HS-27A (cell line): ENCODE results near the gene TWIST1.

Experiments
- DNase-seq: peaks from one replicate; pipeline ENCODE4 v3.0.0-alpha.2; 2012; ENCODE audit warnings: low read depth, missing footprints

The TWIST1 gene

GRCh38 chr7:19117091-19117869, at the start of gene TWIST1:
Gene TWIST1 (minus strand): TSS chr7:19117636. CDS start chr7:19117321, 315 bp downstream.
- no peak for DNase-seq

- no peak for DNase-seq
These were observed 44.2 kb upstream of the TWIST1 start for GRCh38 chr7:19161671-19162070.

GRCh38 chr7:19146699-19147098, 29.3 kb upstream of the TWIST1 start:
- no peak for DNase-seq

DNA sequence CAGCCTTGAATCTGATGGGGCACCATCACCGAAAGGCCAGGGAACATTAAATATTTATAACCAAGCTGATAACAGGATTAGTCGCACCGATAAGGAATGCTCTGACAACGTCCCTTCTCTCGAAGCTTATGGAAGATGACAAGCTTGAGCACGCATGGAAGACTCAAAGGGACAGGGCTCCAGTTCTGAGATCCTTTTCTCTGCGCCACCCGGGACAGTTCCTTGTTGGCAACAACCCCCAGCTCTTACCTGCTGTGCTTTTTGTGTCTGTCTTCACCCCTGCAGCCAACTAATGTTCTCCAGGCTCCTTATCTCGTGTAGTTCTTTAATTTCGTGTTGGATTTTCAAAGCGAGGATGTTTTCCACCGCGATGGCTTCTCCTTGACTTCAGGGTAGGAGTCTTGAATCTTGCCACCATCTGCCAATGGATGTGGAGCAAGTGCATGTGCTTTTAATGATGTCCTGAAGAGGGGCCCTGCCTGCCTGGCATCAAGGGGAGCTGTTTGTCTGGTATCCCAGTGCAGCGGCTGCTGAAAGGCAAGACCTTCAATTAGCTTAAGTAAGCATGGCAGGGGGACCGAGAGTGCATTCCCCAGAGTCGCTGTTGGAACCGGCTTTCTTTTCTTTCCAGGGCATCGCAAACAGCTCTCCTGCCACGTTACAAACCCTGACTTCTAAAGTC, 28.1 kb upstream of the TWIST1 start:
- no peak for DNase-seq

- no peak for DNase-seq
These were observed 27.4 kb upstream of the TWIST1 start, which contains the start of gene FERD3L for GRCh38 chr7:19144661-19145433. Gene FERD3L (minus strand): TSS chr7:19145421. CDS start chr7:19145362, 59 bp downstream.

- no peak for DNase-seq
These were observed 26.6 kb upstream of the TWIST1 start for GRCh38 chr7:19143881-19144574.

GRCh38 chr7:19139706-19140327, 22.4 kb upstream of the TWIST1 start:
- no peak for DNase-seq

- DNase-seq = no peak
These were observed 16.4 kb upstream of the TWIST1 start for GRCh38 chr7:19133886-19134285.

GRCh38 chr7:19133390-19133789, 16.0 kb upstream of the TWIST1 start:
- no peak for DNase-seq

- no peak for DNase-seq
These were observed 11.4 kb upstream of the TWIST1 start for GRCh38 chr7:19128856-19129255.

DNA sequence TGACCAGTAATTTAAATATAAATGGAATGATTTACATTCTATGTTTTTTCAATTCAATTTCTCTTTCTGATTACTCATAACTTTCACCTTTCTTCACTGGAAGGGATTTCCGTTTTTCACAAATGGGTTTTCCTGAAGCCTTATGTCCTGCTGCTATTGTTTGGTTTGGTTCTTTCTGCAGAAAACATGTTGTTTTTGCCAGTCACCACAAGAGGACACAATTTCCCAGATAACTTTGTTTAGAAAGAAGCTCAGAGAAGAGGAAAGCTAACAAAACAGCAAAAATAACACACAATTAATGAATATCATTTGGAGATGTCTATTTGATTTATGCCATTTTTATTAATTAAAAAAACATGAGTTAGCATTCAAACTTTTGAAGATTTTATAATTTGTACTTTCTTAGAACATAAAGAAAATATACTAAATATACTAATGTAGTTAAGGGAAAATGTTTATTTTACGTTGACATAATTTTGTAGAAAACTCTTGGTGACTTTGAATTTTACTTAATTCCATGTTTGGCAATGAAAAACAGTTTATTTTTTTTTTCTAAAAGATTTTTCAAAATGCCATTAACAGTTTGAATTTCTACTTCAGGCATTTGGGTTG, 4.6 kb upstream of the TWIST1 start:
- DNase-seq = no peak

DNA sequence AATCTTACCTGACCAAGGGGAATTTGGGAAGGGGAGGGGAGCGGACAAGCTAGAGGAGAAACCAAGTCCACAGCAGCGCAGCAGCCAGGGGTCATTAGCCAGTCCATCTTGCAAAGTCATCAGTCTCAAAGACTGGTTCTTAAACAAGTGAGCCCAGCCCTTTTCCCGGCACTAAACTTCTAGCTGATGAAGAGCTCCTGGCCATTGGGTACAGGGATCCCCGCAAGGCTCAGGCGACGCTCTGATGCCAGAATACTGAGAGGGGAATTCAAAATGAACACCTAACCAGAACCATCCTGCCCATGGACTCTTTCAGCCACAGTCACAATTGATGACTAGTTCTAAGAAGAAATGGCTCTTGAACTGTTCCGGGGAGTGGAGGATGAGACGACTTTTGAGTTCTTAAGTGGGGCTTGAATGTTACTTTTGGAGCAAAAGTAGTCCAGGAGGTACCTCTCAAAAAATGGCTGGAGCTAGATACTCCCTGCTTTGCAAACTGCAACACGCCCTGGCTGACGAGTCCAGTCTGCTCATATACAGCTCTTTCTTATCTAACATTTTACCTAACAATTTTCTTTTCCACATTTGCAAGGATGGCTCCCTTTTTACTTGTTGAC, 2.5 kb upstream of the TWIST1 start:
- DNase-seq = no peak

- DNase-seq = no peak
These were observed 1.9 kb upstream of the TWIST1 start for GRCh38 chr7:19119372-19119771.

DNA sequence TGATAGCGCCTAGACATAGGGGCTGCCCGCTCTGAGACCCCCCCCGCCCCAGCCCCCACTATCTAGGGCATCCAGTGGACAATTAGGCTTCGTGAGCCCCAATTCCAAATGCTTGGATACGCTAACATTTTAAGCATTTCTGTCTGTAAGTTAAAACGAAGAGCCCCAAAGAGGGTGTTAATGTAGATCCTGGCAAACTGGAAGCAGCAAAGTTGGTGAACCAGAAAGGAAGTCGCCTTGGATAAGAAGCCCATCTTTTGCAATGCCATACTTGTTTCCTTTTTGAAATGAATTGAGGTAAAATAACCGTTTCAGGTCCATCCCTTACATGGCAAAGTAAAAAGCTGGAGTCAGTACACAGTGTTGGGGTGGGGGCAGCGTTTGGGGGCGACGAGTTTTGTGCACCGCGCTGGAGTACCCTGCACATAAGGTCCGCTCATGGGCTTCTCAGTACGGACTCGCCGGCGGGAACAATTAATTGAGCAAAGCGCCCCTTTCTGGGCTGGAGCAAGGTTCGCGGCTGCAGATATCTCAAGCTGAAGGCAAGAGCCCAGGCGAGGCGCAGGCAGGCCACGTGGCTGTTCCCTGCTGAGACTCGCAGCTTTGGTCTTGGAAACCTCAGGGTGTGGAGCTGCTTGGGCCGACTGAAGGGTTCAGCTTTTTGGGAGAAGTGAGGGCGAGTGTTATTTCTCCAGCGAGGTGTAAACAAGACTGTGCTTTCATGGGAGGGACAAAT, 1.4 kb upstream of the TWIST1 start:
- DNase-seq = no peak

- no peak for DNase-seq
These were observed 603 bp upstream of the TWIST1 start for GRCh38 chr7:19117870-19118608.

DNA sequence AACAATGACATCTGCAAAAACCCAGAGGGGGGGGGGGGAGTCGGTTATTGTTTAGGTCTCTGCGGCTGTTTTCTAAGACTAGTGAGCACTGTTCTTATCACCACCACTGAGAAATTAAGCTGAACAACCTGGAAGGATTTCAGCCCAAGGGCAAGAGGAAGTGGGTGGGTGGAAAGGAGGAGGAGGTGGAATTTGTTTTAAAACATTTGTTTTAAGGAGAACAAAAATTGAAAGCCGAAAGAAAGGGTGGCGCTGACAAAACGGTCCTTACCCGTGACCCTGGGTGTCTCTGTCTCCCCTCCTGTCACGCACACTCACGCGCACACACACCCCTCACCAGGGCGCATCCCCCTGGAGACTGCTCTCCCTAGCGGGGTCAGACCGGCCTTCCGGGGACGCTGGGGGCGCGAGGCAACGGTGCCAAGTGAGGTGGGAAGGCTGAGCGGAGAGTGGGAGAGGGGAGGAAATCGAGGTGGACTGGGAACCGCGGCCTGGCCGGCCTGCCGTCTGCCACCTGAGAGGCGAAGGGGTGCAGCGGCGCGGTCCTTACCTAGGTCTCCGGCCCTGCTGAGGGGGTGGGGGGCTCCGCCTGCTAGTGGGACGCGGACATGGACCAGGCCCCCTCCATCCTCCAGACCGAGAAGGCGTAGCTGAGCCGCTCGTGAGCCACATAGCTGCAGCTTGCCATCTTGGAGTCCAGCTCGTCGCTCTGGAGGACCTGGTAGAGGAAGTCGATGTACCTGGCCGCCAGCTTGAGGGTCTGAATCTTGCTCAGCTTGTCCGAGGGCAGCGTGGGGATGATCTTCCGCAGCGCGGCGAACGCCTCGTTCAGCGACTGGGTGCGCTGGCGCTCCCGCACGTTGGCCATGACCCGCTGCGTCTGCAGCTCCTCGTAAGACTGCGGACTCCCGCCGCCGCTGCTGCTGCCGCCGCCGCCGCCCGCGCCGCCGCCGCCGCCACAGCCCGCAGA, 1.0 kb downstream of the TWIST1 start:
- DNase-seq = peak; percentile 45

DNA sequence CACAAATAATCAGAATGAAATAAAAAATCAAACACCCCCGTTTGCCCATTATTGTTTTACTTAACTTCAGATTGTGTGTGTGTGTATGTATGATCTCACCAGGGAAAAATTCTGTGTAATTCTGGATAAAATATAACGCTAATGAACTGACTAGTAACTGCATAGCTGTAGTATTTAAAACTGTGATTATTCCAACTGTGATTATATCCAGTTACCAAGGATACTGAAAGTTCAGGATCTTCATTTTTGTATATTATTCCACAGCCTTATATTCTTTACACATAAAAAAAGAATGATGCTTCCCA, 2.9 kb downstream of the TWIST1 start:
- peak; percentile 36 for DNase-seq

GRCh38 chr7:19113855-19114550, 3.4 kb downstream of the TWIST1 start:
- no peak for DNase-seq
